Stomach (tissue), 9 donors: ENCODE results near the gene IRF8. TPM values are rescaled to one million over a fixed set of nuclear protein-coding genes. Genes with fewer than 3 reads are reported as not detected.

ENCODE experiments used
- DNase-seq, 2 donors: peaks; one replicate each; pipeline versions ENCODE4 v3.0.0 to v3.0.0-alpha.2; 2013 to 2019
- H3K27ac ChIP-seq, 5 donors: fragments of 200-600 bp in 4 of 5; sonication (generic) in 4 of 5; one replicate each; pipeline ENCODE4 v1.5.1; 2013 to 2019; ENCODE audit warnings: mild to moderate bottlenecking in 1 of 5, moderate library complexity in 1 of 5
- H3K27me3 ChIP-seq, 3 donors: fragments of 200-600 bp; sonication (generic); one replicate each; pipeline ENCODE4 v1.5.1; 2017 to 2019; ENCODE audit warnings: mixed run types in 1 of 3
- H3K36me3 ChIP-seq, 4 donors: fragments of 200-600 bp; sonication (generic); 1 replicate in 3 of 4; 2 replicates in 1 of 4; pipeline ENCODE4 v1.5.1; 2016 to 2019
- H3K4me1 ChIP-seq, 4 donors: fragments of 200-600 bp; sonication (generic); one replicate each; pipeline ENCODE4 v1.5.1; 2016 to 2019
- H3K4me3 ChIP-seq, 4 donors: fragments of 200-600 bp; sonication (generic) in 3 of 4; one replicate each; pipeline ENCODE4 v1.5.1; 2016 to 2019; ENCODE audit warnings: mild to moderate bottlenecking in 1 of 4
- H3K9me3 ChIP-seq, 4 donors: fragments of 200-600 bp; sonication (generic); one replicate each; pipeline ENCODE4 v1.5.1; 2016 to 2019
- CTCF ChIP-seq, 7 experiments: fragments of 450-650 bp in 4 of 7; fragments of 200-600 bp in 3 of 7; sonication (generic) in 3 of 7; IDR thresholded peaks; one replicate each; pipeline ENCODE4 v1.5.1; 2016 to 2019; ENCODE audit warnings: antibody characterized with exemption in 7 of 7, control low read depth in 2 of 7, mild to moderate bottlenecking in 1 of 7
- EP300 ChIP-seq: sonication (generic); formaldehyde crosslinking; IDR thresholded peaks from one replicate; pipeline ENCODE4 v1.6.1; 2017; ENCODE audit warnings: antibody characterized with exemption
- POLR2A ChIP-seq, 4 donors: fragments of 450-650 bp; IDR thresholded peaks; one replicate each; pipeline ENCODE4 v1.6.1; 2016; ENCODE audit warnings: antibody characterized with exemption in 4 of 4, control low read depth in 2 of 4, mild to moderate bottlenecking in 1 of 4, moderate library complexity in 1 of 4
- POLR2AphosphoS5 ChIP-seq, 3 donors: sonication (generic); formaldehyde crosslinking; IDR thresholded peaks; one replicate each; pipeline ENCODE4 v1.6.1; 2016; ENCODE audit warnings: antibody characterized with exemption in 3 of 3
- WGBS, 5 donors: extraction: QIAGEN DNeasy Blood & Tissue Kit in 3 of 5; methylation state at CpG; one replicate each; pipeline versions ENCODE4 v1.1.5 to v1.1.7; 2013 to 2018; 5-methylcytosine and 5-hydroxymethylcytosine counted together
- intact Hi-C: fragments of 100-400 bp; cut with DNase I; formaldehyde crosslinking; loops from one replicate; pipeline ENCODE4 v1.15.1; 2023; ENCODE audit warnings: low total_unique reads
- polyA plus RNA-seq, 3 donors: library from polyadenylated mRNA; stranded (reverse); fragments of 200-250 nt; gene quantifications; one replicate each; pipeline ENCODE4 v1.2.3, GENCODE V29; 2013
- total RNA-seq, 5 donors: library from RNA; depleted of rRNA; stranded (reverse); fragments of >200 nt; gene quantifications; one replicate each; pipeline versions ENCODE4 v1.1.0 to v1.2.3, GENCODE V29; 2014 to 2016
- donor health status: healthy with polysubstance abuse.
- donor health status: Bipolar disorder and iron deficiency.
- donor health status: healthy.

The IRF8 gene
- total and polyA plus RNA-seq, 8 donors, result 5.2 to 49.8 (median 12.1) TPM

GRCh38 chr16:85900027-85900792 lies 1.2 kb downstream of the IRF8 start:
- intact Hi-C loops, result no loop called here
- H3K4me3 ChIP-seq, result peak overlapping the region; percentile 60 to 64 (median 63)
- 23 to 54% (median 36%) methylated on average over 17 of the region's 17 CpGs for WGBS, 5 donors

GRCh38 chr16:85901110-85901509 lies 2.1 kb downstream of the IRF8 start:
- Histone ChIP-seq H3K4me1 (peaks cover 19 to 72% (median 45%) of the 10 kb centered on the region in 4 donors), H3K36me3 (peaks cover 0 to 24% (median 11%) of the 10 kb centered on the region in 4 donors), H3K4me3 (peak overlapping the region in 2 of 4 donors; percentile 60 to 64), H3K9me3 (no peaks in the 10 kb centered on the region), H3K27ac (peak overlapping the region in 2 of 5 donors; percentile 44 to 80), H3K27me3 (peaks cover 0 to 37% (median 9%) of the 10 kb centered on the region in 3 donors)
- intact Hi-C loops, result no loop called here
- 80 to 89% (median 83%) methylated on average over 4 of the region's 4 CpGs for WGBS, 5 donors
- no peak for TF ChIP-seq CTCF (IDR thresholded peaks at IDR 0.05)
- no peak for TF ChIP-seq EP300
- no peak for TF ChIP-seq POLR2AphosphoS5 (IDR thresholded peaks at IDR 0.05)
- no peak for TF ChIP-seq POLR2A (IDR thresholded peaks at IDR 0.05)
- no peak for DNase-seq

More at GRCh38 chr16:85900027-85900792, 1.2 kb downstream of the IRF8 start:
- H3K9me3 ChIP-seq, result no peaks in the 10 kb centered on the region
- peak; percentile 67 to 77 for DNase-seq
- TF ChIP-seq POLR2AphosphoS5 (IDR thresholded peaks at IDR 0.05) (peak in 2 of 3 donors; percentile 61 to 63), CTCF (IDR thresholded peaks at IDR 0.05) (no peak)
- peak overlapping the region; percentile 64 to 84 (median 82) for H3K27ac ChIP-seq
- peaks cover 0 to 37% (median 9%) of the 10 kb centered on the region in 3 donors for H3K27me3 ChIP-seq
- H3K36me3 ChIP-seq, result peaks cover 0 to 18% (median 8%) of the 10 kb centered on the region in 4 donors
- peaks cover 19 to 72% (median 45%) of the 10 kb centered on the region in 4 donors for H3K4me1 ChIP-seq

GRCh38 chr16:85901773-85902365 lies 2.9 kb downstream of the IRF8 start:
- peaks cover 0 to 34% (median 9%) of the 10 kb centered on the region in 3 donors for H3K27me3 ChIP-seq
- H3K9me3 ChIP-seq, result no peaks in the 10 kb centered on the region
- H3K36me3 ChIP-seq, result peaks cover 0 to 29% (median 14%) of the 10 kb centered on the region in 4 donors
- intact Hi-C loops, result no loop called here
- DNase-seq, result no peak
- 21 to 36% (median 28%) methylated on average over 7 of the region's 7 CpGs for WGBS, 5 donors
- peak overlapping the region in 1 of 4 donors; percentile 64 for H3K4me3 ChIP-seq
- no peak for TF ChIP-seq POLR2AphosphoS5 (IDR thresholded peaks at IDR 0.05)
- peak overlapping the region in 2 of 5 donors; percentile 18 to 44 for H3K27ac ChIP-seq
- H3K4me1 ChIP-seq, result peaks cover 19 to 72% (median 45%) of the 10 kb centered on the region in 4 donors

GRCh38 chr16:85902366-85903155 lies 3.6 kb downstream of the IRF8 start:
- H3K27ac ChIP-seq, result peak overlapping the region in 2 of 5 donors; percentile 18 to 44
- DNase-seq, result peak in 1 of 2 donors; percentile 39
- peaks cover 0 to 29% (median 9%) of the 10 kb centered on the region in 3 donors for H3K27me3 ChIP-seq
- peaks cover 19 to 70% (median 45%) of the 10 kb centered on the region in 4 donors for H3K4me1 ChIP-seq
- peak overlapping the region in 1 of 4 donors; percentile 64 for H3K4me3 ChIP-seq
- H3K36me3 ChIP-seq, result peaks cover 0 to 29% (median 16%) of the 10 kb centered on the region in 4 donors
- TF ChIP-seq POLR2AphosphoS5 (IDR thresholded peaks at IDR 0.05), result no peak
- no peak for TF ChIP-seq POLR2A (IDR thresholded peaks at IDR 0.05)
- no peak for TF ChIP-seq EP300
- TF ChIP-seq CTCF (IDR thresholded peaks at IDR 0.05), result no peak
- 49 to 70% (median 57%) methylated on average over 19 to 20 of the region's 20 CpGs for WGBS, 5 donors
- no peaks in the 10 kb centered on the region for H3K9me3 ChIP-seq
- intact Hi-C loops, result no loop called here
